NCI-H2081 treated with DMSO at 0.1 percent for 48 hours (cell line): ENCODE results near the gene RBM6.
"Not testable (repeated sequence)": the region's sequence is repeated elsewhere in the genome, so short reads cannot be mapped to it uniquely, and the experiment has no call there.

Experiments
- DNase-seq: peaks from one replicate; lab custom pipeline; 2025; lab: John Stamatoyannopoulos, UW

The RBM6 gene

GRCh38 chr3:49914906-49915305, 25.0 kb upstream of the RBM6 start:
- no peak for DNase-seq

- DNase-seq: no peak
Observed at GRCh38 chr3:49916686-49917085, 23.3 kb upstream of the RBM6 start.

DNA sequence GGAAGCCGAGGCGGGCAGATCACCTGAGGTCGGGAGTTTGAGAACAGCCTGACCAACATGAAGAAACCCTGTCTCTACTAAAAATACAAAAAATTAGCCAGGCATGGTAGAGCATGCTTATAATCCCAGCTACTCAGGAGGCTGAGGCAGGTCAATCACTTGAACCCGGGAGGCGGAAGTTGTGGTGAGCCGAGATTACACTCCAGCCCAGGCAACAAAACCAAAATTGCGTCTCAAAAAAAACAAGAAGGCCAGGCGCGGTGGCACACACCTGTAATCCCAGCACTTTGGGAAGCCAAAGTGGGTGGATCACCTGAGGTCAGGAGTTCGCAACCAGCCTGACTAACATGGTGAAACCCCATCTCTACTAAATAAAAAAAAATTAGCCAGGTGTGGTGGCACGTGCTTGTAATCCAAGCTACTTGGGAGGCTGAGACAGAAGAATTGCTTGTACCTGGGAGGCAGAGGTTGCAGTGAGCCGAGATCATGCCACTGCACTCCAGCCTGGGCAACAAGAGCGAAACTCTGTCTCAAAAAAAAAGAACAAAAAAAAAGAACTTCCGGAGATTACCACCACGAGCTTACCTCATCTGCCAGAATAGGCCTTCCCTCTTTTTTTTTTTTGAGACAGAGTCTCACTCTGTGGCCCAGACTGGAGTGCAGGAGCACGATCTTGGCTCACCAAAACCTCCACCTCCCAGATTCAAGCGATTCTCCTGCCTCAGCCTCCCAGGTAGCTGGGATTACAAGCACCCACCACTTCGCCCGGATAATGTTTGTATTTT, 22.0 kb upstream of the RBM6 start:
- DNase-seq: not testable (repeated sequence)

DNA sequence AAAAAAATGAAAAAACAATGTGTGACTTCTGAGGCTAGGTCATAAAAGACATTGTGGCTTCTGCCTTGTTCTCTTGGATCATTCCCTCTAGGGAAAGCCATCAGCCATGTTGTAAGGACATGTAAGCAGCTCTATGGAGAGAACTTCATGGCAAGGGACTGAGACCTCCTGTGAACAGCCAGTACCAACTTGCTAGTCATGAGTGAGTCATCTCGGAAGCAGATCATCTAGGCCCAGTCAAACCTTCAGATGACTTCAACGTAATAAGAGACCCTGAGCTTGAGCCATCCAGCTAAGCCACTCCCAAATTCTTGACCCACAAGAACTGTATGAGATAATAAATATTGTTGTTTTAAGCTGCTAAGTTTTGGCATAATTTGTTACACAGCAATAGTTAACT, 15.3 kb upstream of the RBM6 start:
- DNase-seq: no peak

GRCh38 chr3:49925485-49925884, 14.5 kb upstream of the RBM6 start:
- DNase-seq: no peak

- DNase-seq: no peak
Observed at GRCh38 chr3:49926117-49926728, 13.7 kb upstream of the RBM6 start.

- no peak for DNase-seq
Observed at GRCh38 chr3:49927798-49928197, 12.2 kb upstream of the RBM6 start.

DNA sequence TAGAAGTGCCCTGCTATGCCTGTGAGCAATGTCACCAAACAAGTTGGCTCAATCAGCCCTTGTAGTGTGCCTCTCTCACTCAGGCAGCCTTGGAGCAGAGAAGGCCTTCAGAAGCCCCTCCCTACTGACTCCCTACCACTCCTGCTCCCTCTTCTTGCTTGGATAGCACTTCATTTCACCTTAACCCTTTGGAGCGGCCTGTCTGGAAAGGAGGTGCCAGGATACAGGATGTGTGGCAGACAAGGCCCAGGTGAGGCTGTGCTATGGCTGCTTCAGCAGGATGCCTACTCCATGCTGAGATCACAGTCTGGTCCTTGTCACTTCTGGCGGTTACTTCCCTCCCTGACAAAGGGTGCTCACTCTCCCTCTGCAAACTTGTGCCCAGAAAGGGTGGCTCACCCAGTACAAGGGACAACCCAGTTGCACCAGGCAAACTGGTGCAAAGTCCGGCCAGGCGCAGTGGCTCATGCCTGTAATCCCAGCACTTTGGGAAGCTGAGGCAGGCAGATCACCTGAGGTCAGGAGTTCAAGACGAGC, 11.4 kb upstream of the RBM6 start:
- no peak for DNase-seq

- DNase-seq: peak; percentile 32
Observed at GRCh38 chr3:49929291-49930167, 10.4 kb upstream of the RBM6 start, which contains the start of gene MON1A. MON1A (minus strand) TSS chr3:49929811; CDS start chr3:49913346, 16,465 bp downstream.

- DNase-seq: no peak
Observed at GRCh38 chr3:49930168-49930690, 9.7 kb upstream of the RBM6 start.

GRCh38 chr3:49930922-49931321, 9.0 kb upstream of the RBM6 start:
- no peak for DNase-seq

GRCh38 chr3:49932281-49932680, 7.7 kb upstream of the RBM6 start:
- not testable (repeated sequence) for DNase-seq

DNA sequence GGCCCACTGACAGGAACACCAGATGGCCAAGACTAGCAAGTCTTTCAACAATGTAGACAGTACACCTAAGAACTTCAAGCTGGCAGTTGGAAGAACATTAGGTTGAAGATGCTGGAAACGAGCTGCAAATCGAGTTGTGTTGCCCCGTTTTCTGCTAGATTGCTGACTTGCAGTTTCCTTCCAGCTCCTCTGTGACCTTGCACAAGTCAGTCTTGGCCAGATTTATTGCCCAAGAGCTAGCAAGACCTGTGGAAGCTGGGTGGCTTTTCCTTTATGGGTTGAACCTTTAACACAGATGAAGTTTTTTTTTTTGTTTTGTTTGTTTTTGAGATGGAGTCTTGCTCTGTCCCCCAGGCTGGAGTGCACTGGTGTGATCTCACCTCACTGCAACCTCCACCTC, 2.9 kb upstream of the RBM6 start:
- DNase-seq: no peak

DNA sequence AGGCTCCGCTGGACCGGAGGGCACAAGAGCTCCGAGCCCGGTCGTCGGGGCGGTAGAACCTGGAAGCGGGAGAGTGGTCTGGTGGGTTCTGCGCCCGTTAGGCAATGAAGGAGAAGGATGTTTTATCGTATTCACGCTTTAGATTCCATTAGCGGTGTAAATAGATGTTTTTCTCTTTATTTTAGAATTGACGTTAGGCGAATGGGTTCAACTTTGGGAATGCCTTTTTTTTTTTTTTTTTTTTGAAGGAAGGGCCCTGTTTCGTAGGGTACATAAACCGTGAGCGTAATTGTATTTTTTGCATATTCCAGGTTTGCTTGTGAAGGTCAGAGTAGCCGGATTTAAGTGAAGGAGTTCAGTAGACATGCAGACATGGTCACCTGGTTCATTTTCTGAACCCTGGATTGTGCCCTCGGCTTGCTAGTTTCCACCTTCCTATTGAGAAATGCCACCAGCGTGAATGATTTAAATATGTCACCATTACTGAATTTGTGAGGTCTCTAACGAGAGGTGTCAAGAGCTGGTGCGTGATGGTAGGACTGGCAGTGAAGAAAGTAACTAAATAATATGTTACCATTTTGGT, 808 bp downstream of the RBM6 start:
- no peak for DNase-seq

GRCh38 chr3:49942651-49943050, 2.7 kb downstream of the RBM6 start:
- no peak for DNase-seq

DNA sequence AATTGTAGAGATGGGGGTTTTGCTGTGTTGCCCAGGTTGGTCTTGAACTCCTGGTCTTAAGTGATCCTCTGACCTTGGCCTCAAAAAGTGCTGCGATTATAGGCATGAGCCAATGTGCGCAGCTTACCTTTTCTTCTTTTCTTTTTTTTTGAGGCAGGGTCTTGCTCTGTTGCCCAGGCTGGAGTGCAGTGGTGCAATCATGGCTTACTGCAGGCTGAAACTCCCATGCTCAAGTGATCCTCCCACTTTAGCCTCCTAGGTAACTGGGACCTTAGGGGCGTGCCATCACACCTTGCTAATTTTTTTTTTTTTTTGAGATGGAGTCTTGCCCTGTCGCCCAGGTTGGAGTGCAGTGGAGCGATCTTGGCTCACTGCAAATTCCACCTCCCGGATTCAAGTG, 13.0 kb downstream of the RBM6 start:
- DNase-seq: no peak

- no peak for DNase-seq
Observed at GRCh38 chr3:49955636-49956035, 15.7 kb downstream of the RBM6 start.

- DNase-seq: no peak
Observed at GRCh38 chr3:49966233-49966942, 26.4 kb downstream of the RBM6 start.

GRCh38 chr3:49967291-49967690, 27.3 kb downstream of the RBM6 start:
- no peak for DNase-seq

DNA sequence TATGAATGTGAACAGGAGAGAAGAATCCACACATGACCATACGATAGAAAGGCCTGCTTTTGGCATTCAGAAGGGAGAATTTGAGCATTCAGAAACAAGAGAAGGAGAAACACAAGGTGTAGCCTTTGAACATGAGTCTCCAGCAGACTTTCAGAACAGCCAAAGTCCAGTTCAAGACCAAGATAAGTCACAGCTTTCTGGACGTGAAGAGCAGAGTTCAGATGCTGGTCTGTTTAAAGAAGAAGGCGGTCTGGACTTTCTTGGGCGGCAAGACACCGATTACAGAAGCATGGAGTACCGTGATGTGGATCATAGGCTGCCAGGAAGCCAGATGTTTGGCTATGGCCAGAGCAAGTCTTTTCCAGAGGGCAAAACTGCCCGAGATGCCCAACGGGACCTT, 28.4 kb downstream of the RBM6 start:
- no peak for DNase-seq

GRCh38 chr3:49972656-49973055, 32.7 kb downstream of the RBM6 start:
- DNase-seq: no peak
